NCI-H2171 treated with DMSO at 0.1 percent for 48 hours (cell line): ENCODE measurements around the gene SPAG4.

Experiments
- DNase-seq: peaks from one replicate; lab custom pipeline; 2025; lab: John Stamatoyannopoulos, UW

SPAG4 gene

GRCh38 chr20:35657271-35657670 lies 41.6 kb downstream of the SPAG4 start:
- DNase-seq: no peak

DNA sequence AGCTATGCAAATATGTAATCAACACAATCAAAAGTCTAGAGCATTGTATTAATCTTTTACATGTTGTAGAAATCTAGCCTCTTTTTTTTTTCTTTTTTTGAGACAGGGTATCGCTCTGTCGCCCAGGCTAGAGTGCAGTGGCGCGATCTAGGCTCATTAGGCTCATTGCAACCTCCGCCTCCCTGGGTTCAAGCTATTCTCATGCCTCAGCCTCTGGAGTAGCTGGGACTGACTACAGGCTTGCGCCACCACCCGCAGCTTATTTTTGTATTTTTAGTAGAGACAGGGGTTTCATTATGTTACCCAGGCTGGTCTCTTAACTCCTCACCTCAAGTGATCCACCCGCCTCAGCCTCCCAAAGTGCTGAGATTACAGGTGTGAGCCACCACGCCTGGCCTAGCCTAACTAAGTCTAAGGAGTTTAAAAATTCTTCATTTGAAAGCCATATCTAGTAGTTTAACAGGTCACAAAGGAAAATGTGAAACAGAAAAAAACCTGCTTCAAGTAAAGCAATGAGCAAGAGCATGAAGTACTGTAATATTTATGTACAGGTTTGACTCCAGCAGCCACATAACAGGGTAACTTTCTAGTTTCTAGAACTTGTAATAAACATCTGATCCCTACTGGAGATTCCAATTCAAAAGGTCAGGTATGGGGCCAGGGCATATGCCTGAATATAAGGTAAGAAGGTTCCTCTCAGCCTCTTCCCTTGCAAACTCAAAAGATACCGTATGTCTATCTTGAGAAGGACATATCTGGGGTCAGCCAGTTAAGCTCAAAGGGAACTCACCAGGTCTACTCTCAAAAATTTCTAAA lies 44.7 kb downstream of the SPAG4 start:
- no peak for DNase-seq

DNA sequence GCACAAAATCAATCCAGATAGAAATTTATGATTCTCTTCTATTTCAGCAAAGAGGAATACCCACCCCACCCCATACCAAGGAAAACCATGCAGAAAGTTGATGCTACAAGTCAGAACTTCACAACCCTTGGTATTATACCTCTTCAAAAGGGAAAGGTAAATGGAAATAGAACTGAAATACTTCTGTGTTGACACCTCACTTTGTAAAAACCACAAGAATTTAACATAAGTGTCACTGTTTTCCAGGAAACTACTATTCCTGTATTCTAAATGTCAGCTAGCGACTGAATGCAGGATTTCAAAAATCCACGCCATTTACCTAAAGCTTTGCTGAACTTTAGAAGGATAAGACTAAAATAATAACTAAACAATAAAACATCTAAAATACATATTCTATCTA lies 45.4 kb downstream of the SPAG4 start:
- no peak for DNase-seq

DNA sequence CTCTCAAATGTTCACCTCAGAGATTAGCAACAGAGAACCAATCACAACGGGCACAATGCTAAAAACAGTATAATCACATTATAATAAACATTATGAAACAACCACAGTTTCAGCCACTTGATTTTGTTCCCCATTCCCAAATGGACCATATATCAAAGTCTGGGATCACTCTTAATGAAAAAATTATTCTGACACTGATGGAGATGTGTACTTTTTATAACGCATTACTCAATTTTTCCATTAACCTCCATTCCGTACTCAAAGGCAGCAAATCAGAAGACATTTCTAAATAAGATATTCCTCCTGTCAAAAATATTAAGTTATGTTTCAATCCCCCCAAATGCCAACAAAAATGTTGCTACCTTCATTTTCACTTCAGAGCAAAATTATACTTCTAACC lies 46.3 kb downstream of the SPAG4 start:
- DNase-seq: no peak

DNA sequence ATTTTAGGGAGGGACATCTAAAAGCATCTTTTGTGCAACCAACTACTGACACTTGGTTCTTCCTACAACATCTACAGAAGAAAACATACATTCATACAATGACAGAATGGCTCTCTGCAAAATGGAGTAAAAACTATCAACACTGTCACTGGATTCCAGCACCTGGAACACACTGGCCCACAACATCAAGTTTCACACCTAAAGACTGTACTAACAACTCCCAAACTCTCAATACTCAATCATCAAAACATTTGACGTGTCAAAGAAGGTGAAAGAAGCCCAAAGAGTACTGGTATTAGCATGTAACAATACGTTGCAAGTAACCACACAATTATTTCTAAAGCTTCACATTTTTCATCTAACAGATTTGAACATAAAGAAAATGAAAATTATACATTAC lies 46.9 kb downstream of the SPAG4 start:
- no peak for DNase-seq

GRCh38 chr20:35663516-35664465 lies 48.2 kb downstream of the SPAG4 start:
- DNase-seq: peak; percentile 57

GRCh38 chr20:35664466-35665206 lies 49.0 kb downstream of the SPAG4 start, which contains the start of the genes CPNE1 and RBM12:
Gene CPNE1, minus strand, starts transcription at chr20:35664900. Its CDS starts 31,977 bp downstream, at chr20:35632923.
Gene RBM12, minus strand, starts transcription at chr20:35664900. Its CDS starts 9,578 bp downstream, at chr20:35655322.
- peak; percentile 98 for DNase-seq

DNA sequence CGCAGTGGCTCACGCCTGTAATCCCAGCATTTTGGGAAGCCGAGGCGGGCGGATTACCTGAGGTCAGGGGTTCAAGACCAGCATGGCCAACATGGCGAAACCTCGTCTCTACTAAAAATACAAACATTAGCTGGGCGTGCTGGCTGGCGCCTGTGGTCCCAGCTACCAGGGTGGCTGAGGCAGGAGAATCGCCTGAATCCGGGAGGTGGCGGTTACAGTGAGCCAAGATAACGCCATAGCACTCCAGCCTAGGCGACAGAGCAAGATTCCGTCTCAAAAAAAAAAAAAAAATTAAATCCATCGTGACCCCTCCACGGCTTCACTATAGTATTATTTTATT lies 50.3 kb downstream of the SPAG4 start:
- DNase-seq: no peak

DNA sequence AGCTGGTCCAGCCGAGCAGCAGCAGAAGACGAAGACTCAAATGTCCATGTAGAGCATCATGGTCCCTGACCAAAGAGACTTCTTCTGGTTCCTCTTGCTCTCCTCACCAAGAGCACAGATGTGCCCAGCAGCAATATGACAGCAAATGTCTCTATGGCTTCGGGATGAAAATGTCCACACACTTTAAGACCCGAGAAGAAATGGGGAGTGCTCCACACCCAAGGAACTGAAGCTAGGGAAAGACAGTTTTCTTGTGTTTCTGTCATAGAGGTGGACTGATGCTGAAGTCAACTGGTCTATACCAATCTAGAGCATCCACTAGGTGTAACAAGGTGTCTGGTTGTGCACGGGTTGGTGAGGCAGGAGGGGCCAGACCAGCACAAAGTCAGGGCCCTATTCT lies 53.6 kb downstream of the SPAG4 start:
- no peak for DNase-seq

GRCh38 chr20:35669681-35670080 lies 54.1 kb downstream of the SPAG4 start:
- DNase-seq: no peak
